PFSK-1 (cell line): Measurements from ENCODE around the gene CABLES1.

Experiments used
- POLR2AphosphoS5 ChIP-seq: IDR thresholded peaks from 2 replicates; pipeline ENCODE4 v1.6.1; 2012; ENCODE audit warnings: low read depth, mild to moderate bottlenecking, control low read depth, low read length, moderate library complexity
- SIN3A ChIP-seq: IDR thresholded peaks from 2 replicates; pipeline ENCODE4 v1.6.1; 2012; ENCODE audit warnings: mild to moderate bottlenecking, low read length, moderate library complexity, borderline replicate concordance; ENCODE audit not compliant: insufficient read depth
- TAF1 ChIP-seq: IDR thresholded peaks from 2 replicates; pipeline ENCODE4 v1.6.1; 2012; ENCODE audit warnings: low read length, control low read depth, borderline replicate concordance; ENCODE audit not compliant: insufficient read depth
- TF ChIP-seq, protein P1 (sequence below), 2 experiments: IDR thresholded peaks; 2 replicates each; pipeline versions ENCODE4 v1.6.1 to v1.8.0; 2011 to 2012; ENCODE audit warnings: low read depth in 2 of 2, low read length in 2 of 2, control low read depth in 1 of 2, inconsistent platforms in 1 of 2, mild to moderate bottlenecking in 1 of 2, moderate library complexity in 1 of 2; ENCODE audit not compliant: insufficient read depth in 1 of 2

DNA sequence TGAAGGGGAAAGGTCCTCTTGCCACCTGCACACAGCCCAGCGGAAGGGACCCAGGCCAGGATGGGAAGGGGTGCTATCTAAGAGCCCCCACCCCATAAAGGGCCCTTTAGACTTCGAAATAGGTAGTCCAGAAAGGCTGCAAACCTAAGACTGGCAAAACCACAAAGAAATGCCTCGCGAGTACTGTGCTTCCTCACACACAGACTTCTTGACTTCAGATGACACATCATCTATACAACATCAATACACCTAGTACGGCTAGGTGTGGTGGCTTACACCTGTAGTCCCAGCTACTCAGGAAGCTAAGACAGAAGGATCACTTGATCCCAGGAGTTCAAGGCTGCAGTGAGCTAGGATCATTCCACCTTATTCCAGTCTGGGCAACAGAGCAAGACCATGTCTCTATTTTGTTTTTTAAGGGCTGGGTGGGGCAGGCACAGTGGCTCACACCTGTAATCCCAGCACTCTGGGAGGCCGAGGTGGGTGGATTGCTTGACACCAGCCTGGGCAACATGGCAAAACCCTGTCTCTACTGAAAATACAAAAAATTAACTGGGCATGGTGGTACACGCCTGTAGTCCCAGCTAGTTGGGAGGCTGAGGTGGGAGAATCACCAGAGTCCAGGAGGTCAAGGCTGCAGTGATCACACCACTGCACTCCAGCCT, 125.8 kb downstream of the CABLES1 start:
- TF ChIP-seq POLR2AphosphoS5, result no peak
- TF ChIP-seq SIN3A, result no peak
- TF ChIP-seq TAF1, result no peak
- TF ChIP-seq, protein P1, sequence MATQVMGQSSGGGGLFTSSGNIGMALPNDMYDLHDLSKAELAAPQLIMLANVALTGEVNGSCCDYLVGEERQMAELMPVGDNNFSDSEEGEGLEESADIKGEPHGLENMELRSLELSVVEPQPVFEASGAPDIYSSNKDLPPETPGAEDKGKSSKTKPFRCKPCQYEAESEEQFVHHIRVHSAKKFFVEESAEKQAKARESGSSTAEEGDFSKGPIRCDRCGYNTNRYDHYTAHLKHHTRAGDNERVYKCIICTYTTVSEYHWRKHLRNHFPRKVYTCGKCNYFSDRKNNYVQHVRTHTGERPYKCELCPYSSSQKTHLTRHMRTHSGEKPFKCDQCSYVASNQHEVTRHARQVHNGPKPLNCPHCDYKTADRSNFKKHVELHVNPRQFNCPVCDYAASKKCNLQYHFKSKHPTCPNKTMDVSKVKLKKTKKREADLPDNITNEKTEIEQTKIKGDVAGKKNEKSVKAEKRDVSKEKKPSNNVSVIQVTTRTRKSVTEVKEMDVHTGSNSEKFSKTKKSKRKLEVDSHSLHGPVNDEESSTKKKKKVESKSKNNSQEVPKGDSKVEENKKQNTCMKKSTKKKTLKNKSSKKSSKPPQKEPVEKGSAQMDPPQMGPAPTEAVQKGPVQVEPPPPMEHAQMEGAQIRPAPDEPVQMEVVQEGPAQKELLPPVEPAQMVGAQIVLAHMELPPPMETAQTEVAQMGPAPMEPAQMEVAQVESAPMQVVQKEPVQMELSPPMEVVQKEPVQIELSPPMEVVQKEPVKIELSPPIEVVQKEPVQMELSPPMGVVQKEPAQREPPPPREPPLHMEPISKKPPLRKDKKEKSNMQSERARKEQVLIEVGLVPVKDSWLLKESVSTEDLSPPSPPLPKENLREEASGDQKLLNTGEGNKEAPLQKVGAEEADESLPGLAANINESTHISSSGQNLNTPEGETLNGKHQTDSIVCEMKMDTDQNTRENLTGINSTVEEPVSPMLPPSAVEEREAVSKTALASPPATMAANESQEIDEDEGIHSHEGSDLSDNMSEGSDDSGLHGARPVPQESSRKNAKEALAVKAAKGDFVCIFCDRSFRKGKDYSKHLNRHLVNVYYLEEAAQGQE (IDR thresholded peaks at IDR 0.05; ENCODE audit: insufficient read depth in 1 of 2, low read depth in 2 of 2, low read length in 2 of 2), result no peak
